GM18505 (cell line): ENCODE results near the gene MAPK14.
"Not testable (repeated sequence)": the region's sequence is repeated elsewhere in the genome, so short reads cannot be mapped to it uniquely, and the experiment has no call there.

Experiments used
- ATAC-seq: cut with Tn5 transposase; IDR thresholded peaks from one replicate; pipeline ENCODE4 v1.9.1; 2021; ENCODE audit not compliant: unreplicated experiment
- POLR2A ChIP-seq: IDR thresholded peaks from 4 replicates; pipeline ENCODE4 v1.6.1; 2011; ENCODE audit warnings: borderline replicate concordance; ENCODE audit not compliant: insufficient read depth, insufficient read length; ENCODE audit errors: extremely low read depth

MAPK14 gene

DNA sequence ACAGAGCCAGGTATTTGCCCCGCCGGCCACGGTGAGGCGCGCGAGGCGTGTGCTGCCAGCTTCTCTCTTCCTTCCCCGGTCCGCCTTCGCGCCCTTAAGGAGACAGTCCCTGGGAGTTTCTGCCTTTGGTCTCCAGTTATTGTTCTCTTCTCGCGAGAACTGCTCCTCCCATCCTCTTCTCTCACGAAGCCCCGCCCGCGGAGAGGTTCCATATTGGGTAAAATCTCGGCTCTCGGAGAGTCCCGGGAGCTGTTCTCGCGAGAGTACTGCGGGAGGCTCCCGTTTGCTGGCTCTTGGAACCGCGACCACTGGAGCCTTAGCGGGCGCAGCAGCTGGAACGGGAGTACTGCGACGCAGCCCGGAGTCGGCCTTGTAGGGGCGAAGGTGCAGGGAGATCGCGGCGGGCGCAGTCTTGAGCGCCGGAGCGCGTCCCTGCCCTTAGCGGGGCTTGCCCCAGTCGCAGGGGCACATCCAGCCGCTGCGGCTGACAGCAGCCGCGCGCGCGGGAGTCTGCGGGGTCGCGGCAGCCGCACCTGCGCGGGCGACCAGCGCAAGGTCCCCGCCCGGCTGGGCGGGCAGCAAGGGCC is at the start of gene MAPK14:
Gene MAPK14, plus strand, starts transcription at position 308 of the 587 bp plus-strand sequence. CDS start 350 bp downstream, outside the sequence.
- peak; percentile 87 for ATAC-seq
- TF ChIP-seq POLR2A = peak; percentile 96

DNA sequence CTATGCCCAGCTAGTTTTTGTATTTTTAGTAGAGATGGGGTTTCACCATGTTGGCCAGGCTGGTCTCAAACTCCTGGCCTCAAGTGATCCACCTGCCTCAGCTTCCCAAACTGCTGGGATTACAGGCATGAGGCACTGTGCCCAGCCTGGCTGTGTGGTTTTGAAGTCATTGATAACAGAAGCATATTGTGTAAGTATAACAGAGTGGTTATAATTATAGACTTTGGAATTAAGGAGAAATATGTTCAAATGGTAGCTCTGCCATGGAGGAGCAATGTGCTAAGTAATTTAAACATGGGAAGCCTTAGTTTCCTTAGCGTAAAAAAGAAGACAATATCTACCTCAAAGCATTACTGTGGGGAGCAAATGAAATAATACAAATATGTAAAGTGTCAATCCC is 47.5 kb upstream of the MAPK14 start:
- ATAC-seq = not testable (repeated sequence)

DNA sequence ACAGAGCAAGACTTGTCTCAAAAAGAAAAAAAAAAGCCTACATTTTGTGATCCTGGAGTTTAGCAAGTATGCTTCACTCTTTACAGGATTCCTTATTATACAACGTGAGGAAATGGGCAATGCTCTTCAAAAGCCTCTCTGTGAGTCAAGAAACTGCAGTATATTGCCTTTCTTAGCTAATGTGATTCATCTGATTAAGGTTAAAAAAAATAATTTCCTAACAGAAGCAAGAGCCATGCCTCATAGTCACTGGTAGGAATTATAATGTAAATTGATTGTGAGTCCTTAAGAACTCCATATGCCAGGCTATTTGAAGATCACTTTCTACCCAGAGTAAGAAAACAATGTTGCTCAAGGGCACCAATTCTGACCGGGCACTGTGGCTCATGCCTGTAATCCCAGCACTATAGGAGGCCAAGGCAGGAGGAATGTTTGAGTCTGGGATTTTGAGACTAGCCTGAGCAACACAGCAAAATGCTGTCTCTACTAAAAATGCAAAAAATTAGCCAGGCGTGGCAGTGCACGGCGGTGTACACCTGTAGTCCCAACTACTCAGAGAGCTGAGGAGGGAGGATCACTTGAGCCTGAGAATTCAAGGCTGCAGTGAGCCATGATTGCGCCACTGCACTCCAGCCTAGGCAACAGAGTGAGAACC is 46.5 kb upstream of the MAPK14 start:
- ATAC-seq = no peak
- no peak for TF ChIP-seq POLR2A

DNA sequence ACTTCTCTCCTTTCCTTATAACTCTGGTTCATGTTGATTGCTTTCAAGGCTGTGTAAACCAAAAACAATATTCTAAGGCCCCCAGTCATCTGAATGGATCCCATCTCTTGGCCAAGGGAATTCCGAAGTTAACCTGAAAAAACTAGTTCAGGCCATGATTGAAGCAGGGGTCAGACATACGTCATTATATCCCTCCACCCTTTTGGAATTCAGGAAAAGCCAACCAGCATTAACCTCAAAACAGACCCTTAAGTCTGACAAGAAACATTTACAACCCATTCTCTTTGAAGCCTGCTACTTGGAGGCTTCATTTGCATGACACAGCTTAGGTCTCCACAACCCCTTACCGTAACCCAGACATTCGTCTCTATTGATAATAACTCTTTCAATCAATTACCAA is 42.9 kb upstream of the MAPK14 start:
- no peak for TF ChIP-seq POLR2A
- no peak for ATAC-seq

GRCh38 chr6:35988047-35988446 is 39.6 kb upstream of the MAPK14 start:
- not testable (repeated sequence) for ATAC-seq

GRCh38 chr6:35993150-35993549 is 34.5 kb upstream of the MAPK14 start:
- no peak for TF ChIP-seq POLR2A
- no peak for ATAC-seq

- ATAC-seq = no peak
- TF ChIP-seq POLR2A = no peak
Observed at GRCh38 chr6:36000451-36000850, 27.2 kb upstream of the MAPK14 start.

- TF ChIP-seq POLR2A = no peak
- ATAC-seq = no peak
Observed at GRCh38 chr6:36015666-36016065, 11.9 kb upstream of the MAPK14 start.

DNA sequence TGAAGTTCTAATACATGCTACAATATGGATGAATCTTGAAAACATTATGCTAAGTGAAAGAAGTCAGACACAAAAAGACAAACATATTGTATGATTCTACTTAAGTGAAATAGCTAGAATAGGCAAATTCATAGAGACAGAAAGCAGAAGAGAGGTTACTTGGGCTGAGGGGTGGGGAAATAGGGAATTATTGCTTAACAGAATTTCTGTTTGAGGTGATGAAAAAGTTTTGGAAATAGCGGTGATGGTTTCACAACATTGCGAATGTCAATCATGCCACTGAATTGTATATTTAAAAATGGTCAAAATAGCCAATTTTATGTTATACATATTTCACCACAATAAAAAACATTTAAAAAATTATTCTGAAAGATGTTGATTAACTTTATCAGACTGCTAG is 9.3 kb upstream of the MAPK14 start:
- no peak for ATAC-seq
- TF ChIP-seq POLR2A = no peak

- TF ChIP-seq POLR2A = no peak
Observed at GRCh38 chr6:36019167-36019566, 8.4 kb upstream of the MAPK14 start.

GRCh38 chr6:36020154-36020553 is 7.5 kb upstream of the MAPK14 start:
- no peak for ATAC-seq
- TF ChIP-seq POLR2A = no peak

More at GRCh38 chr6:36019167-36019566, 8.4 kb upstream of the MAPK14 start:
- ATAC-seq = no peak

- TF ChIP-seq POLR2A = no peak
- ATAC-seq = no peak
Observed at GRCh38 chr6:36023996-36024795, 3.4 kb upstream of the MAPK14 start, which contains the start of gene SLC26A8. Gene SLC26A8, minus strand, starts transcription at chr6:36024641. Its CDS starts 4,934 bp downstream, at chr6:36019707.

DNA sequence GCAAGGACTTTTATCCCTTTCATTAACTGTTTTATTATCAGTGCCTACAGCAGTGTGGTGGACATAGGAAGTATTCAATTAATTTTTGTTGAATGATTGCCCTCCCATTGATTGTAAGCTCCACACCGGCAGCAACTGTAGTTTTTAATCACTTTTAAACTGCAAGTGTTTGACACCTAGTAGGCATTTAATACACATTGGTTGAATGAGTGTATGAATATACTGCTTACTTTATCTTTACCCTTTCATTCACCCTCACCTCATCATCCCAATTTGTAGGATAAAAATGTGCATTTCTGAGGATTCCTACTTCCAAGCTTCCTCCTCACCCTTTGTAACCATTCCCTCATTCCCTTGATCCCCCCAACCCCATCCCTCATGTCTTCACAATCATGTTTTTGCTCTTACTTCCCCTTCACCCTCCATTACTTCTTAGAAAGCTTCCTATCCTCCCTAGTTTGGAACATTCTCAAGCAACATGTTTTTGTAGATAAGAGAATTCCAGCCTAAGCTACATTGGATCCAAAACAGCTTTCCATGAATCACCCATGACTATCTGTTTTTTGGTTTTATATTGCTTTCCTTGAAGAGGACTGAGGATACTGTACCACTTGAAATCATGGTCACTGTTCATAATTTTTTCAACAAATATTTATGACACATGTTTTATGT is 2.2 kb upstream of the MAPK14 start:
- TF ChIP-seq POLR2A = no peak
- no peak for ATAC-seq
